ENCODE results near the gene PPP2R3A. TPM values are rescaled to one million over a fixed set of nuclear protein-coding genes. Genes with fewer than 3 reads are reported as not detected.

The PPP2R3A gene
- total RNA-seq, 1 donor from 2014 or later, result 14.8 TPM

GRCh38 chr3:136070953-136071949 is 105.7 kb downstream of the PPP2R3A start:
- Mint-ChIP-seq H3K36me3 (ENCODE audit: low read depth) (peaks cover 2% of the 10 kb centered on the region), H3K27ac (ENCODE audit: unreplicated experiment) (peak overlapping the region; percentile 90), H3K27me3 (ENCODE audit: low read depth) (no peaks in the 10 kb centered on the region), H3K9me3 (ENCODE audit: low read depth) (no peaks in the 10 kb centered on the region), H3K4me1 (ENCODE audit: low read depth) (peaks cover 34% of the 10 kb centered on the region), H3K4me3 (ENCODE audit: unreplicated experiment) (peak overlapping the region; percentile 26)
- peak; percentile 80 for TF ChIP-seq CTCF (IDR thresholded peaks at IDR 0.05)
- no peak for DNase-seq (ENCODE audit: low spot score)

GRCh38 chr3:136074546-136075170 is 109.1 kb downstream of the PPP2R3A start:
- Mint-ChIP-seq H3K4me3 (ENCODE audit: unreplicated experiment) (no peak overlapping the region), H3K27ac (ENCODE audit: unreplicated experiment) (no peak overlapping the region), H3K9me3 (ENCODE audit: low read depth) (no peaks in the 10 kb centered on the region), H3K4me1 (ENCODE audit: low read depth) (peaks cover 32% of the 10 kb centered on the region), H3K27me3 (ENCODE audit: low read depth) (no peaks in the 10 kb centered on the region), H3K36me3 (ENCODE audit: low read depth) (no peaks in the 10 kb centered on the region)
- TF ChIP-seq CTCF (IDR thresholded peaks at IDR 0.05), result no peak
- no peak for DNase-seq (ENCODE audit: low spot score)

GRCh38 chr3:136075218-136075808 is 109.8 kb downstream of the PPP2R3A start:
- Mint-ChIP-seq H3K27ac (ENCODE audit: unreplicated experiment) (peak overlapping the region; percentile 73), H3K4me3 (ENCODE audit: unreplicated experiment) (no peak overlapping the region), H3K4me1 (ENCODE audit: low read depth) (peaks cover 26% of the 10 kb centered on the region), H3K36me3 (ENCODE audit: low read depth) (peaks cover 1% of the 10 kb centered on the region), H3K9me3 (ENCODE audit: low read depth) (no peaks in the 10 kb centered on the region), H3K27me3 (ENCODE audit: low read depth) (no peaks in the 10 kb centered on the region)
- DNase-seq (ENCODE audit: low spot score), result no peak
- TF ChIP-seq CTCF (IDR thresholded peaks at IDR 0.05), result peak; percentile 98

- no peak for TF ChIP-seq CTCF (IDR thresholded peaks at IDR 0.05)
- H3K4me3 Mint-ChIP-seq (ENCODE audit: unreplicated experiment), result no peak overlapping the region
- no peaks in the 10 kb centered on the region for H3K27me3 Mint-ChIP-seq (ENCODE audit: low read depth)
- H3K27ac Mint-ChIP-seq (ENCODE audit: unreplicated experiment), result peak overlapping the region; percentile 23
- H3K4me1 Mint-ChIP-seq (ENCODE audit: low read depth), result peaks cover 21% of the 10 kb centered on the region
- peaks cover 1% of the 10 kb centered on the region for H3K36me3 Mint-ChIP-seq (ENCODE audit: low read depth)
- DNase-seq (ENCODE audit: low spot score), result no peak
- no peaks in the 10 kb centered on the region for H3K9me3 Mint-ChIP-seq (ENCODE audit: low read depth)
Observed at GRCh38 chr3:136075811-136076210, 110.3 kb downstream of the PPP2R3A start.

Measured in chondrocyte (in vitro differentiated cells).